Nephron progenitor cell (in vitro differentiated cells): ENCODE results near the gene IDNK.

Experiments
- DNase-seq: peaks from one replicate; pipeline ENCODE4 v3.0.0; 2021
- H3K27ac Mint-ChIP-seq: 2 replicates; pipeline ENCODE4 v1.8.0; 2021; ENCODE audit warnings: mild to moderate bottlenecking, moderate library complexity, mixed read lengths
- H3K27me3 Mint-ChIP-seq: 2 replicates; pipeline ENCODE4 v1.8.0; 2021; ENCODE audit warnings: mild to moderate bottlenecking, low read depth, mixed read lengths; ENCODE audit not compliant: poor library complexity
- H3K36me3 Mint-ChIP-seq: 2 replicates; pipeline ENCODE4 v1.8.0; 2021; ENCODE audit warnings: low read depth, mixed read lengths
- H3K4me1 Mint-ChIP-seq: 2 replicates; pipeline ENCODE4 v1.8.0; 2021; ENCODE audit warnings: mixed read lengths
- H3K4me3 Mint-ChIP-seq: 2 replicates; pipeline ENCODE4 v1.8.0; 2021; ENCODE audit warnings: mild to moderate bottlenecking, moderate library complexity, mixed read lengths
- H3K9me3 Mint-ChIP-seq: 2 replicates; pipeline ENCODE4 v1.8.0; 2021; ENCODE audit warnings: mild to moderate bottlenecking, moderate library complexity, mixed read lengths
- TF ChIP-seq, protein P1 (sequence below): fragments of 200-600 bp; sonication (generic); IDR thresholded peaks from 2 replicates; pipeline ENCODE4 v1.5.0; 2021; ENCODE audit warnings: antibody characterized with exemption

The IDNK gene

GRCh38 chr9:83669067-83669466 lies 46.1 kb downstream of the IDNK start:
- TF ChIP-seq, protein P1, sequence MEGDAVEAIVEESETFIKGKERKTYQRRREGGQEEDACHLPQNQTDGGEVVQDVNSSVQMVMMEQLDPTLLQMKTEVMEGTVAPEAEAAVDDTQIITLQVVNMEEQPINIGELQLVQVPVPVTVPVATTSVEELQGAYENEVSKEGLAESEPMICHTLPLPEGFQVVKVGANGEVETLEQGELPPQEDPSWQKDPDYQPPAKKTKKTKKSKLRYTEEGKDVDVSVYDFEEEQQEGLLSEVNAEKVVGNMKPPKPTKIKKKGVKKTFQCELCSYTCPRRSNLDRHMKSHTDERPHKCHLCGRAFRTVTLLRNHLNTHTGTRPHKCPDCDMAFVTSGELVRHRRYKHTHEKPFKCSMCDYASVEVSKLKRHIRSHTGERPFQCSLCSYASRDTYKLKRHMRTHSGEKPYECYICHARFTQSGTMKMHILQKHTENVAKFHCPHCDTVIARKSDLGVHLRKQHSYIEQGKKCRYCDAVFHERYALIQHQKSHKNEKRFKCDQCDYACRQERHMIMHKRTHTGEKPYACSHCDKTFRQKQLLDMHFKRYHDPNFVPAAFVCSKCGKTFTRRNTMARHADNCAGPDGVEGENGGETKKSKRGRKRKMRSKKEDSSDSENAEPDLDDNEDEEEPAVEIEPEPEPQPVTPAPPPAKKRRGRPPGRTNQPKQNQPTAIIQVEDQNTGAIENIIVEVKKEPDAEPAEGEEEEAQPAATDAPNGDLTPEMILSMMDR = no peak
- Mint-ChIP-seq H3K4me3 (no peak overlapping the region), H3K27me3 (no peaks in the 10 kb centered on the region), H3K27ac (no peak overlapping the region), H3K36me3 (peaks cover 55% of the 10 kb centered on the region), H3K4me1 (no peaks in the 10 kb centered on the region), H3K9me3 (no peaks in the 10 kb centered on the region)
- no peak for DNase-seq

DNA sequence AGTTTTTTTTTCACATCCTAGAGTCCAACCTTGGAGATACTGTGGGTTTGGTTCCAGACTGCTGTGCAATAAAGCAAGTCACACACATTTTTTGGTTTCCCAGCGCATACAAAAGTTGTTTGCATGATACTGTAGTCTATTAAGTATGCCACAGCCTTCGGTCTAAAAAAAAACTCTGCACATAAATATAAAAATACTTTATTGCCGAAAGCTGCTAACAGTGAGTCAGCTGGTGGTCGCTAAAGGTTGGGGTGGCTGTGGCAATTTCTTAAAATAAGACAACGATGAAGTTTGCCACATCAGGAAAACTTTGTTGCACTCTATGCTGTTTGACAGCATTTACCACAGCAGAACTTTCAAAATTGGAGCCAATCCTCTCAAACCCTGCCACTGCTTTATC lies 47.4 kb downstream of the IDNK start:
- H3K27me3 Mint-ChIP-seq = no peaks in the 10 kb centered on the region
- H3K36me3 Mint-ChIP-seq = peaks cover 59% of the 10 kb centered on the region
- H3K4me1 Mint-ChIP-seq = no peaks in the 10 kb centered on the region

GRCh38 chr9:83671451-83671850 lies 48.5 kb downstream of the IDNK start:
- TF ChIP-seq, protein P1 = no peak
- no peak for DNase-seq
- Mint-ChIP-seq H3K27me3 (no peaks in the 10 kb centered on the region), H3K27ac (peak overlapping the region; percentile 75), H3K36me3 (peaks cover 52% of the 10 kb centered on the region), H3K9me3 (no peaks in the 10 kb centered on the region), H3K4me3 (no peak overlapping the region), H3K4me1 (no peaks in the 10 kb centered on the region)

More for the DNA sequence above, 47.4 kb downstream of the IDNK start:
- Mint-ChIP-seq H3K4me3 (no peak overlapping the region), H3K9me3 (no peaks in the 10 kb centered on the region), H3K27ac (no peak overlapping the region)
- TF ChIP-seq, protein P1 = no peak
- DNase-seq = no peak

DNA sequence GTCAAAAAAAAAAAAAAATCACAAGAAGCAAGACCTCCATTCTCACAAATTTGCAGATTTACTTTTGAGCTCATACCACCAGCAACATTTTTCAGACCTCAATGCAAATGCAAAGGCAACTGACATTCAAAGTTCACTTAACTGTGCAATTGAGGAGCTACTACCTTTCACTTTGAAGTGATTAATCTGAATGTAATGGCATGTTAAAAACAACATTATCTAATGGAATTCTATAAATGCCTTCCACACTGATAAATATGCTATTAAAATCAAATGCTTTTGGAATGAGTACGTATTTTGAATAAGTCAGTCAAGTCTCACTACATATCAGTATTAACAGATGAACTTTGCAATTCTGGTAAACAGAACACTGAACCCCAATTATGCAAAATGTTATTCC lies 52.5 kb downstream of the IDNK start:
- Mint-ChIP-seq H3K4me1 (no peaks in the 10 kb centered on the region), H3K27me3 (no peaks in the 10 kb centered on the region), H3K36me3 (peaks cover 74% of the 10 kb centered on the region), H3K27ac (no peak overlapping the region), H3K9me3 (no peaks in the 10 kb centered on the region), H3K4me3 (no peak overlapping the region)
- TF ChIP-seq, protein P1 = no peak
- DNase-seq = no peak

DNA sequence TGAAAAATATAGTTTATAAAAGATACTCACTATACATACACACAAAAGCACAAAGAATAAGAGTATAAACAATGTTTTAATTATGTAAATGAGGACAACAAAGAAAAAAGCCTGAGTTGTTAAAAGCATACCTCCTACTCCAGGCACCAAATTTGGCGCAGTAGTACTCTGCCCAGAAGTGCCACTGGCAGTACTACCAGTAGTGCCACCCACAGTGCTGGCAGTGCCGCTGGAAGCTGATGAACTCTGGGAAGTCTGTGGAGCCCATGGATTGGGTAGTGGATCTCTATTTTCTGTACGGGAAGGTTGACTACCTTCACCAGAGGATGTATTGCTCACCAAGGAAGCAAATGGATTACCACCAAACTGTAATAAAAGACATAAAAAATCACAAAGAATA lies 54.7 kb downstream of the IDNK start:
- Mint-ChIP-seq H3K4me3 (no peak overlapping the region), H3K4me1 (no peaks in the 10 kb centered on the region), H3K36me3 (peaks cover 75% of the 10 kb centered on the region), H3K9me3 (no peaks in the 10 kb centered on the region), H3K27ac (no peak overlapping the region), H3K27me3 (no peaks in the 10 kb centered on the region)
- no peak for DNase-seq
- TF ChIP-seq, protein P1 = no peak

DNA sequence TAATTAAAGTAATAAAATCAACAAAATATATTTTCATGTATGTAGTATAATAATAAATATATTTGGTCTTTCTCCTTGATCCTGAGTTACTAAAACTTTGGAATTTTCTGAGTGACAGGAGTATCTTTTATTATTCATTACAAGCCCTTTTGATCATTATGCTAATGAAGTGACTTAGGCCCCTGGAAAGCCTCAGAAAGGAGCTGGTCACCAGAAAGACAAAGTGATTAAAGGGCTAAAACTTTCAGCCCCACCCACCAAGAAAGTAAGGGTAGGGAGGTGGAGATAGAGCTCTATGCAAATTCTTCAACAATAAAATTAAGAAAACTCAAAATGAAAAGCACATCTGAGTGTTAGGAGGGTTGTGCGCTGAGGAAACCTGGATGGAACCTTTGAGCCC lies 57.3 kb downstream of the IDNK start:
- peaks cover 71% of the 10 kb centered on the region for H3K36me3 Mint-ChIP-seq
- no peak overlapping the region for H3K27ac Mint-ChIP-seq
- peaks cover 4% of the 10 kb centered on the region for H3K4me1 Mint-ChIP-seq
- no peak for DNase-seq
- no peak overlapping the region for H3K4me3 Mint-ChIP-seq
- no peaks in the 10 kb centered on the region for H3K9me3 Mint-ChIP-seq
- no peaks in the 10 kb centered on the region for H3K27me3 Mint-ChIP-seq
- TF ChIP-seq, protein P1 = no peak
